GM10248 (cell line): ENCODE results near the gene MED26.

ENCODE experiments used
- CTCF ChIA-PET: fragments of 300-600 bp; sonication (Branson Sonifier 250); formaldehyde crosslinking; extraction: SDS; loops from one replicate; lab custom pipeline; 2021; ENCODE audit warnings: antibody characterized with exemption; lab: Yijun Ruan, JAX
- POLR2A ChIA-PET: fragments of 350-650 bp; sonication (Branson Sonifier 250); formaldehyde crosslinking; extraction: SDS; loops from one replicate; lab custom pipeline; 2020; ENCODE audit warnings: antibody characterized with exemption; lab: Yijun Ruan, JAX
- DNase-seq: peaks from one replicate; pipeline ENCODE4 v3.0.0; 2012; ENCODE audit errors: extremely low spot score
- TF ChIP-seq, protein P1 (sequence below): IDR thresholded peaks from 2 replicates; pipeline ENCODE4 v1.5.1; 2012; ENCODE audit warnings: mild to moderate bottlenecking, low read depth; ENCODE audit errors: extremely low read depth, missing control alignments, control extremely low read depth

Gene MED26

GRCh38 chr19:16612636-16613035 is 15.4 kb downstream of the MED26 start:
- no peak for DNase-seq
- POLR2A ChIA-PET: interaction anchor here (0.5 kb wide), 1 partner anchor 694 kb away, joined by 4 read pairs; no protein-coding TSS in a partner anchor
- CTCF ChIA-PET: interaction anchor here (1.0 to 1.8 kb wide), 4 partner anchors 12 to 37 kb away, joined by 3 to 5 read pairs (median 3); no protein-coding TSS in a partner anchor
- TF ChIP-seq, protein P1, sequence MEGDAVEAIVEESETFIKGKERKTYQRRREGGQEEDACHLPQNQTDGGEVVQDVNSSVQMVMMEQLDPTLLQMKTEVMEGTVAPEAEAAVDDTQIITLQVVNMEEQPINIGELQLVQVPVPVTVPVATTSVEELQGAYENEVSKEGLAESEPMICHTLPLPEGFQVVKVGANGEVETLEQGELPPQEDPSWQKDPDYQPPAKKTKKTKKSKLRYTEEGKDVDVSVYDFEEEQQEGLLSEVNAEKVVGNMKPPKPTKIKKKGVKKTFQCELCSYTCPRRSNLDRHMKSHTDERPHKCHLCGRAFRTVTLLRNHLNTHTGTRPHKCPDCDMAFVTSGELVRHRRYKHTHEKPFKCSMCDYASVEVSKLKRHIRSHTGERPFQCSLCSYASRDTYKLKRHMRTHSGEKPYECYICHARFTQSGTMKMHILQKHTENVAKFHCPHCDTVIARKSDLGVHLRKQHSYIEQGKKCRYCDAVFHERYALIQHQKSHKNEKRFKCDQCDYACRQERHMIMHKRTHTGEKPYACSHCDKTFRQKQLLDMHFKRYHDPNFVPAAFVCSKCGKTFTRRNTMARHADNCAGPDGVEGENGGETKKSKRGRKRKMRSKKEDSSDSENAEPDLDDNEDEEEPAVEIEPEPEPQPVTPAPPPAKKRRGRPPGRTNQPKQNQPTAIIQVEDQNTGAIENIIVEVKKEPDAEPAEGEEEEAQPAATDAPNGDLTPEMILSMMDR: no peak

DNA sequence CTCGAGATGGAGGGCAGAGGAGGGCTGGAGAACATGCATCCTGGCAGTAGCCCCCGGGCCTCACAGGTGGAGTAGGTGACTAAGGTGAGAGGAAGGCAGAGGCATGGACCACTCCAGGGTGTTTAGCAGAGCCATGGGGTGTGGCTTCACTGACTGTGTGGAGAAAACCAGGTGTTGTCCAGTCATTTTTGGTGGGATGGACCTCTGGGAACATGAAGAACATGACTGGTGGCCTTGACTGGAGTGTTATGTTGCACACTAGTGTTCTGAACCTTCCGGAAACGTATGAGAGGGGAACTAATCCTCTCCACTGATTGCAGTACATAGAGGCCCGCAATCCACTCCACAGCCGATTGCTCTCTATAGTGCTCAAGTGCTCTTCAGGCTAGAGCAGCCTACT is 16.9 kb downstream of the MED26 start:
- TF ChIP-seq, protein P1: no peak
- ChIA-PET POLR2A (no interaction called here), CTCF (interaction anchor here (1.7 kb wide), 1 partner anchor 35 kb away, joined by 3 read pairs; no protein-coding TSS in a partner anchor)
- no peak for DNase-seq

- ChIA-PET CTCF (interaction anchor here (0.7 to 1.2 kb wide), 3 partner anchors 8 to 23 kb away, joined by 3 read pairs; no protein-coding TSS in a partner anchor), POLR2A (no interaction called here)
- TF ChIP-seq, protein P1: no peak
- DNase-seq: no peak
Observed at GRCh38 chr19:16609511-16610200, 18.3 kb downstream of the MED26 start.

GRCh38 chr19:16608290-16608739 is 19.7 kb downstream of the MED26 start:
- DNase-seq: no peak
- TF ChIP-seq, protein P1: no peak
- POLR2A ChIA-PET: no interaction called here
- CTCF ChIA-PET: interaction anchor here (0.8 to 1.2 kb wide), 2 partner anchors 9 to 19 kb away, joined by 3 read pairs; no protein-coding TSS in a partner anchor

DNA sequence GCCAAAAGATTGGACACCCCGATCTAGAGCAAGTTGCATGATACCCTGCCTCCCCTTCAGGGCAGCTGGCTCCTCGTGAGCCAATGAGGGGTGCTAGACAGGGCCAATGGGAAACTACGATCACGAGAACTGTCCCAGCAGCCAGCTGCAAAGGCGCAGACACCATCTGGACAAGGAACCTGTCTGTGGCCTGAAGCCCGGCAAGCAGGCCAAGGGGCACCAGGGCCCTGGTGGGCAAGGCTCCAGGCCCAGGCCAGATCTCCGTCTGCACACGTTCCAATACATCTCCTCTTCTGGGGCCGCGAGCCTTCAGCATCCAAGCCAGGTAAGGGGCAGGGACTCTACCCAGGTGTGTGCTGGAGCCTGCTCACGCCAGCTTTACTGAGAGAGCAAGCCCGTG is 20.2 kb downstream of the MED26 start:
- TF ChIP-seq, protein P1: no peak
- CTCF ChIA-PET: interaction anchor here (0.8 to 1.2 kb wide), 2 partner anchors 10 to 19 kb away, joined by 3 read pairs; no protein-coding TSS in a partner anchor
- POLR2A ChIA-PET: no interaction called here
- no peak for DNase-seq

DNA sequence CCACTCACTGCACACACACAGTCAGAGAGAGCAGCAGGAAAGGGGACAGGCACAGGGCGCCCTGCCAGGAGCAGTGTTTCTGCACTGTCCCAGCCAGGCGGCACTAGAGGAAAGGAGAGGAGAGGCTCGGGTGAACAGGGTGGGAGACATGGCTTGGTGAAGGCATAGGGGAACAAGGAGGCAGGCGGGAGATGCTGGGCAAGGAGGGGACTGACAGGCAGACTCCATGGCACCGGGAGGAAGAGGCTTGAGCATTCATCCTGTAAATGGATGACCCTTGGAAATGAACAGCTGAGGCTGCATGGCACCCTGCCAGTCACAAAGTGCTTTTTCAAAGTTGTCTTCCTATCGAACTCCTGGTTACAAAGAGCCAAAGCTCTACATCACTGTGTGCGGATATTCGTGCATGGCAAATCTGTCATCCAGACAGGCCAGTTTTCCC is 22.4 kb downstream of the MED26 start:
- TF ChIP-seq, protein P1: no peak
- ChIA-PET CTCF (no interaction called here), POLR2A (interaction anchor here (1.0 to 1.1 kb wide), 2 partner anchors 10 to 12 kb away, joined by 3 read pairs; no protein-coding TSS in a partner anchor)
- no peak for DNase-seq
